Measurements from ENCODE around the gene EML4. TPM values are rescaled to one million over a fixed set of nuclear protein-coding genes. Genes with fewer than 3 reads are reported as not detected.

Gene EML4
- total and polyA plus RNA-seq, 10 of the 15 experiments (the other 5 are each of a cell fraction or from before 2014, with no cell fraction given) = 23.1 to 91.3 (median 77.4) TPM

GRCh38 chr2:42187886-42188285 is 18.7 kb downstream of the EML4 start:
- intact Hi-C loops (cut with micrococcal nuclease; ENCODE audit: unreplicated experiment) = no loop called here
- Histone ChIP-seq H3K36me3 (ENCODE audit: control insufficient read depth in 2 of 2, insufficient read depth in 2 of 2, low read length in 1 of 2) (no peaks in the 10 kb centered on the region; a peak in 2 of 4 replicates), H3K4me3 (no peak overlapping the region), H2AFZ (ENCODE audit: control insufficient read depth, low read depth, low read length) (no peak overlapping the region), H3K4me1 (ENCODE audit: control insufficient read depth, insufficient read depth, low read length) (peaks cover 9% of the 10 kb centered on the region; the same call in 1 of the 2 replicates), H3K4me2 (ENCODE audit: control insufficient read depth, insufficient read depth) (no peak overlapping the region), H3K9ac (ENCODE audit: control insufficient read depth, insufficient read depth, low read length) (no peak overlapping the region), H3K79me2 (ENCODE audit: control insufficient read depth, insufficient read depth, low read length) (peaks cover 75% of the 10 kb centered on the region), H3K27me3 (replicated peaks in 1 of 2; ENCODE audit: control insufficient read depth in 2 of 2, insufficient read depth in 2 of 2, low read length in 1 of 2) (no peaks in the 10 kb centered on the region), H3K9me3 (replicated peaks; ENCODE audit: control insufficient read depth, insufficient read depth, low read length) (no peaks in the 10 kb centered on the region), H3K27ac (ENCODE audit: control insufficient read depth, insufficient read depth) (no peak overlapping the region), H4K20me1 (ENCODE audit: control insufficient read depth, insufficient read depth) (no peaks in the 10 kb centered on the region; the same call in 1 of the 2 replicates)
- FAIRE-seq (no peak), DNase-seq (ENCODE audit: low read depth, low spot score) (no peak), ATAC-seq (no peak)
- POLR2A ChIA-PET = no interaction called here
- TF ChIP-seq EZH2 (IDR thresholded peaks at IDR 0.05; ENCODE audit: borderline replicate concordance, control insufficient read depth, low read depth, low read length) (no peak), IKZF2 (IDR thresholded peaks at IDR 0.05) (no peak), RB1 (IDR thresholded peaks at IDR 0.05; ENCODE audit: borderline replicate concordance) (no peak), KAT2A (conservative IDR thresholded peaks at IDR 0.05; ENCODE audit: control insufficient read depth, low read depth, low read length) (no peak), NR2F1 (conservative IDR thresholded peaks at IDR 0.05) (no peak), CHD1 (IDR thresholded peaks at IDR 0.05; ENCODE audit: low read depth, low read length) (no peak), BCL11A (IDR thresholded peaks at IDR 0.05; ENCODE audit: low read depth, low read length) (no peak), BACH1 (IDR thresholded peaks at IDR 0.05; ENCODE audit: borderline replicate concordance) (no peak), ASH2L (IDR thresholded peaks at IDR 0.05; ENCODE audit: borderline replicate concordance, low read depth) (no peak), STAT1 (conservative IDR thresholded peaks at IDR 0.05) (no peak), ZNF592 (IDR thresholded peaks at IDR 0.05) (no peak), PAX5 (IDR thresholded peaks at IDR 0.05; ENCODE audit: borderline replicate concordance, low read depth, low read length) (no peak), NR2C2 (IDR thresholded peaks at IDR 0.05; ENCODE audit: borderline replicate concordance, control insufficient read depth, insufficient read length, low read depth) (no peak), SUPT20H (IDR thresholded peaks at IDR 0.05; ENCODE audit: borderline replicate concordance, control insufficient read depth, low read depth, low read length) (no peak), RELA (IDR thresholded peaks at IDR 0.05; ENCODE audit: borderline replicate concordance, partially characterized antibody) (no peak), BCLAF1 (IDR thresholded peaks at IDR 0.05) (no peak), USF2 (IDR thresholded peaks at IDR 0.05; ENCODE audit: borderline replicate concordance, low read depth, low read length) (no peak), CREM (IDR thresholded peaks at IDR 0.05; ENCODE audit: low read depth) (no peak)
- in situ Hi-C loops (cut with MboI) = no loop called here
- WGBS (ENCODE audit: insufficient coverage, insufficient replicate concordance, low lambda C conversion rate, missing lambda C conversion rate) = 79% methylated on average over 3 of the region's 3 CpGs
- BruUV-seq (replicated peaks) = no TSS peak
- RAD21 ChIA-PET (ENCODE audit: unreplicated experiment) = no interaction called here
- CTCF ChIA-PET = interaction anchor here (1.8 to 2.1 kb wide), 2 partner anchors 91 to 93 kb away, joined by 5 read pairs; no protein-coding TSS in a partner anchor
- SMC1A ChIA-PET (ENCODE audit: uncharacterized antibody, unreplicated experiment) = interaction anchor here (2.3 kb wide), 1 partner anchor 15 kb away, joined by 7 read pairs; no protein-coding TSS in a partner anchor
